Measurements from ENCODE around the gene ZNF879. TPM values are rescaled to one million over a fixed set of nuclear protein-coding genes. Genes with fewer than 3 reads are reported as not detected.

Gene ZNF879
- 1 to 10 TPM; 5.8 to 6.6 TPM for total RNA-seq
- polyA plus RNA-seq (2013, experiment 1 of 2): 4.1 TPM
- polyA plus RNA-seq (2013, experiment 2 of 2): 3.7 TPM
- long read RNA-seq, experiment 1: 0 reads
- long read RNA-seq, experiment 2, partial matches to known transcripts: 3 of 8 reads
- long read RNA-seq, experiment 2, other reads (novel, unspliced or antisense): 1 of 8 reads
- long read RNA-seq, experiment 3, transcript ZNF879-201 (5 exons, 3,304 nt): major isoform, 17 of 20 reads
- long read RNA-seq, experiment 3, partial matches to known transcripts: 0 of 20 reads
- long read RNA-seq, experiment 3, other reads (novel, unspliced or antisense): 3 of 20 reads
- long read RNA-seq, experiment 4, partial matches to known transcripts: 0 of 1 reads
- long read RNA-seq, experiment 4, other reads (novel, unspliced or antisense): 0 of 1 reads

- H3K9ac ChIP-seq (ENCODE audit: extremely low read depth, low read length, poor library complexity, severe bottlenecking): peak within 1 kb of the TSS; percentile 41
- H3K27me3 Mint-ChIP-seq (ENCODE audit: insufficient read depth): peaks cover 11% of the 10 kb centered on the region
These were observed at the start of gene ZNF879 for GRCh38 chr5:179023528-179024189. TSS of gene ZNF879 (plus strand) at chr5:179023804. CDS start at chr5:179025005, 1,201 bp downstream.

DNA sequence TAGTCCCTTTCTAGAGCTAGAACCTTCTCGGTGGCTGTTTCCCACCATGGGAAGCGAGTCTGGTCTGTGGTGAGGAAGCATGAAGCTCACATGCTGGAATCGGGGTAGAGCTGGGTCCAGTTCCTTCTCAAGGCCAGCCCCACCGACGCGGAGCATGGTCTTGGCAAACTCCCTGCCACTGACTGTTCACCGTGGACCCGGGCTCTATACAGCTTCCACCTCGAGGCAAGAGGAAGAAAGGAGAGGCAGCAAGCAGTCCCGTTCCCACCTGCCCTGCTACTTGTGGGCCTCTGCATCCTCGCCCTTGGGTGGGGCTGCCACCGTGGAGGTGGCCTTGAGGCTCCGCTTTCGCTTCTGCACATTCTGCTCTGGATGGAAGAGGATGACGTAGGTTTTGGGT is 42.2 kb upstream of the ZNF879 start:
- H3K36me3 Mint-ChIP-seq (ENCODE audit: low read depth): no peaks in the 10 kb centered on the region
- WGBS, 2 experiments (ENCODE audit: insufficient coverage in 1 of 2, insufficient read length in 1 of 2): 83 to 85% methylated on average over 7 to 15 of the region's 15 CpGs
- Histone ChIP-seq H3K9ac (ENCODE audit: extremely low read depth, low read length, poor library complexity, severe bottlenecking) (no peak overlapping the region), H3K27ac (ENCODE audit: low read depth, low read length) (no peak overlapping the region), H3K9me3 (ENCODE audit: control insufficient read depth, low read length) (peaks cover 58% of the 10 kb centered on the region), H3K36me3 (ENCODE audit: control insufficient read depth, insufficient read depth, low read length) (no peaks in the 10 kb centered on the region), H3K27me3 (ENCODE audit: control insufficient read depth, insufficient read depth, low read length, poor library complexity, severe bottlenecking) (no peaks in the 10 kb centered on the region), H3K4me3 (ENCODE audit: low read length) (no peak overlapping the region), H3K4me1 (ENCODE audit: control insufficient read depth, insufficient read depth, low read length) (no peaks in the 10 kb centered on the region)
- H3K27me3 Mint-ChIP-seq (ENCODE audit: insufficient read depth): peaks cover 3% of the 10 kb centered on the region
- TF ChIP-seq CTCF (conservative IDR thresholded peaks at IDR 0.05): no peak
- H3K4me3 Mint-ChIP-seq: no peak overlapping the region
- H3K4me1 Mint-ChIP-seq: no peaks in the 10 kb centered on the region
- no peak for DNase-seq
- H3K27ac Mint-ChIP-seq: no peak overlapping the region
- H3K9me3 Mint-ChIP-seq: peaks cover 98% of the 10 kb centered on the region

More at GRCh38 chr5:179023528-179024189, at the start of gene ZNF879:
- Histone ChIP-seq H3K27me3 (ENCODE audit: control insufficient read depth, insufficient read depth, low read length, poor library complexity, severe bottlenecking) (no peaks in the 10 kb centered on the region), H3K4me3 (ENCODE audit: low read length) (peak within 1 kb of the TSS; percentile 87), H3K9me3 (ENCODE audit: control insufficient read depth, low read length) (peaks cover 48% of the 10 kb centered on the region), H3K4me1 (ENCODE audit: control insufficient read depth, insufficient read depth, low read length) (no peaks in the 10 kb centered on the region), H3K27ac (ENCODE audit: low read depth, low read length) (no peak within 1 kb of the TSS), H3K36me3 (ENCODE audit: control insufficient read depth, insufficient read depth, low read length) (peaks cover 14% of the 10 kb centered on the region)
- WGBS, 2 experiments (ENCODE audit: insufficient coverage in 1 of 2, insufficient read length in 1 of 2): 2 to 8% methylated on average over 31 to 72 of the region's 72 CpGs
- Mint-ChIP-seq H3K4me3 (peak within 1 kb of the TSS; percentile 74), H3K4me1 (no peaks in the 10 kb centered on the region), H3K36me3 (ENCODE audit: low read depth) (peaks cover 39% of the 10 kb centered on the region), H3K27ac (peak within 1 kb of the TSS; percentile 87), H3K9me3 (peaks cover 46% of the 10 kb centered on the region)
- peak; percentile 99 for DNase-seq
- no peak for TF ChIP-seq CTCF (conservative IDR thresholded peaks at IDR 0.05)

DNA sequence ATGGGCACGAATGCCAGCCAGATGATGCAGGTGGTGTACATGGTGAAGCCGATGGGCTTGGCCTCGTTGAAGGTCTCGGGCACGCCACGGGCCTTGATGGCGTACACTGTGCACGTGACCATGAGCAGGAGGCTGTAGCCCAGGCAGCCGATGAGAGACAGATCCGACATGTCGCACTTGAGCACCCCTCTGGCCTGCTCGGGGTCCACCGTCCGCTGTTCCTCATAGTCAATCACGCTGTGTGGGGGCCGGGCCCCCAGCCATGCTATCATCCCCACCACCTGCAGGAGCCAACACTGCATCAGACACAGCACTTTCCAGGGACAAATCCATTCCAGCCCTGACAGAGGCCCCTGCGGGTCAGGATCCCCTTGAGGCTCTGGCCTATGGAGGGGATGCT is 40.7 kb upstream of the ZNF879 start:
- H3K9me3 ChIP-seq (ENCODE audit: control insufficient read depth, low read length): peaks cover 42% of the 10 kb centered on the region

More for the DNA sequence above, 40.7 kb upstream of the ZNF879 start:
- Histone ChIP-seq H3K9ac (ENCODE audit: extremely low read depth, low read length, poor library complexity, severe bottlenecking) (no peak overlapping the region), H3K36me3 (ENCODE audit: control insufficient read depth, insufficient read depth, low read length) (no peaks in the 10 kb centered on the region), H3K4me3 (ENCODE audit: low read length) (no peak overlapping the region), H3K27me3 (ENCODE audit: control insufficient read depth, insufficient read depth, low read length, poor library complexity, severe bottlenecking) (no peaks in the 10 kb centered on the region), H3K4me1 (ENCODE audit: control insufficient read depth, insufficient read depth, low read length) (no peaks in the 10 kb centered on the region), H3K27ac (ENCODE audit: low read depth, low read length) (no peak overlapping the region)
- H3K36me3 Mint-ChIP-seq (ENCODE audit: low read depth): no peaks in the 10 kb centered on the region
- H3K4me1 Mint-ChIP-seq: no peaks in the 10 kb centered on the region
- no peak for DNase-seq
- WGBS, 2 experiments (ENCODE audit: insufficient coverage in 1 of 2, insufficient read length in 1 of 2): 83 to 84% methylated on average over 12 to 17 of the region's 17 CpGs
- H3K9me3 Mint-ChIP-seq: peaks cover 92% of the 10 kb centered on the region
- TF ChIP-seq CTCF (conservative IDR thresholded peaks at IDR 0.05): no peak
- peaks cover 3% of the 10 kb centered on the region for H3K27me3 Mint-ChIP-seq (ENCODE audit: insufficient read depth)
- no peak overlapping the region for H3K27ac Mint-ChIP-seq
- H3K4me3 Mint-ChIP-seq: no peak overlapping the region
